NCI-H146 treated with DMSO at 0.1 percent for 48 hours (cell line): ENCODE results near the gene CRMP1.
"Not testable (repeated sequence)": the region's sequence is repeated elsewhere in the genome, so short reads cannot be mapped to it uniquely, and the experiment has no call there.

Experiments
- DNase-seq: peaks from one replicate; lab custom pipeline; 2025; ENCODE audit not compliant: unreplicated experiment; lab: John Stamatoyannopoulos, UW

Gene CRMP1

GRCh38 chr4:5863461-5864113 is 29.3 kb downstream of the CRMP1 start:
- no peak for DNase-seq

GRCh38 chr4:5858020-5858769 is 34.7 kb downstream of the CRMP1 start:
- no peak for DNase-seq

DNA sequence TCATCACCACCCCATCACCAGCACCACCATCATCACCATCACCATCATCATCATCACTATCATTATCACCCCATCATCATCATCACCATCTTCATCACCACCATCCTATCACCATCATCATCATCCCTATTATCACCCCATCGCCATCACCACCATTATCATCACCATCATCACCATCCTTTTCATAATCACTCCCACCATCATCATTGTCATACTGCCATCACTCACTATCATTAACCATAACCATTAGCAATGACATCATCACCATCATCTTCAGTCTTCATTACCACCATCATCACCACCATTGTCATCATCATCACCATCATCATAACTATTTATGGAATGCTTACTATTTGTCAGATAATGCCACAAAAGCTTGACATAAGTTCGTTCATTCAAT is 35.7 kb downstream of the CRMP1 start:
- DNase-seq = no peak

DNA sequence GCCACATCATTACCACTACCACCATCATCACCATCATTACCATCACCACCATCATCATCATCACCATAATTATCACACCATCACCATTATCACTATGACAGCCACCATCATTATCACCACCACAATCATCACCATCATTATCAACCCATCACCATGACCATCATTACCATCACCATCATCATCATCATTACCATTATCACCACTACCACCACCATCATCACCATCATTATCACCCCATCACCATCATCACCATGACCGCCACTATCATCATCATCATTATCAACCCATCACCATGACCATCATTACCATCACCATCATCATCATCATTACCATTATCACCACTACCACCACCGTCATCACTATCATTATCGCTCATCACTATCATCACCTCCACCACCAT is 36.5 kb downstream of the CRMP1 start:
- DNase-seq = not testable (repeated sequence)

GRCh38 chr4:5854929-5855328 is 38.0 kb downstream of the CRMP1 start:
- DNase-seq = no peak

- DNase-seq = no peak
Measured at GRCh38 chr4:5852523-5853202, 40.2 kb downstream of the CRMP1 start.

- no peak for DNase-seq
Measured at GRCh38 chr4:5851637-5852301, 41.1 kb downstream of the CRMP1 start.

- no peak for DNase-seq
Measured at GRCh38 chr4:5845035-5845905, 47.6 kb downstream of the CRMP1 start.

DNA sequence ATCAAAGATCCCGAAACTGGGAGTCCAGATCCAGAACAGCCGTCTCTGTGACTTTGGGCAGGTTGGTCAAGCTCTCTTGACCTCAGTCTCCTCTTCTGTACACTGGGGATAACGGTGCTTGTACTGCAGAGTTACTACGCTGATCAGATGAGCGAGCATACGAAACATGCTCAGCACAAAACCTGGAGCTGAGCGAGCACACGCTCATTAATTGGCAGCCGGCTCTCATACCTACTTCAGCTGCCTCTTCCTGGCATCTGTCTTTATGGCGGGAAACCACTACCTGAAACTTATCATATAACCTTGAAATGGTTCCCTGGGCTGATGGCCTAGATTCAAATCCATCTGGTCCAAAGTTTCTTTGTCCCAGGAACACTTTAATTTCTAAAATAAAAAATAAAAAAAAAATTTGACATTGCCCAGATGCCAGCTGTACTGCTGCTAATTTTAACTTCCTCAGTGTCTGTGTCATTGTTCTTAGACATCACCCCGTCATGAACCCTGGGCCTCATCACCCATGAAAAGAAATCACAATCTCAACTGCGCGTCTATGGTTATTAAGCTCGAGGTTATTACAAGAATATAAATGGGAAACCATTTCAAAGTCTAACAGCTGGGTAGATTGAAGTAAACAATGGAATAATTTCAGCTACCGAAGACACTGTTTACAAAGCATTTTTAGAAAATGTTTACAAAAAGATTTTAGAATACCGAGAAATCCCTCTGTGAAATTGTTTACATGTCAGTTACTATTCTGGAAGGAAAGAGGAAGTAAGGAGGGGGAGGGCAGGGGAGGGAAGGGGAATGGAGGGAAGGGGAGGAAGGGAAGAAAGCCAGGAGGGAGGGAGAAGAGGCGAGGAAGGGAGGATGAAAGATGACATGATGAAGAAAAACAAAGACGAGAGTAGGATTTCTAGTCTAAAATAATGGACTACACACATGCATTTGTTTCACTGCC is 49.0 kb downstream of the CRMP1 start:
- DNase-seq = no peak

DNA sequence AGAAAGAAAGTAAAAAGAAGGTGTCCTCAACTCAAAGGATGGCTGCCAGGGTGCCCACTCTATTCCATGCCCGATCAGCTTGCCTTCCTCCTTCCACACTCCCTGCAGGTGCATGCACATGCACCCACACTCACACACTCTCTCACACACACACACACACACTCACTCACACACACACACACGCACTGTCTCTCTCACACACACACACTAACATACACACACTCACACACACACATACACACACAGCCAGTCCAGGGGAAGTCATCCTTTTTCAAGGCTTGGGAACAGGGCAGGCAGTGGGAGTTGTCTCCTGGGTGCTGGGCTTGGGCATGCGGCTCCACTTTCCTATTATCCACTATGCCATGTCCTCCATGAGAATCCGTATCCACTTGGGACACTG is 50.4 kb downstream of the CRMP1 start:
- no peak for DNase-seq

- DNase-seq = no peak
Measured at GRCh38 chr4:5839751-5840674, 52.9 kb downstream of the CRMP1 start.

DNA sequence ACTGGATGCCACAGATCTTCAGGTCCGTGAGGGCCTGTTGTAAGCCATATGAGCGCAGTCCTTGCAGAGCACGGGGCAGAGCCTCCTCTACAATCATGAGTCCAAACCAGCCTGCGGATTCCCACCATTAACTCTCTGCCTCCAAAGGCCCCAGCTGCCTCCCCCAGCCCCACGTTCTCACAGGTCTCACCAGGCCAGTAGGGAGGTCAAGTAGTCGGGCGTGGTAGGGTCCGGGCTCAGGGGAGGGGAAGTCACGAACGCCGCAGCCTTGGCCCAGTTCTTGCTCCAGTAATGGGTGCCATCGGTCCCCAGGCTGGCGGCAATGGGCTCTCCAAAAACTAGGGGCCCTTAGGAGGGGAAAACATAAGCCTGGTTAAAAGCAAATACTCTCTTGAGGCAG is 53.6 kb downstream of the CRMP1 start:
- DNase-seq = no peak

- DNase-seq = not testable (repeated sequence)
Measured at GRCh38 chr4:5837483-5837882, 55.4 kb downstream of the CRMP1 start.

DNA sequence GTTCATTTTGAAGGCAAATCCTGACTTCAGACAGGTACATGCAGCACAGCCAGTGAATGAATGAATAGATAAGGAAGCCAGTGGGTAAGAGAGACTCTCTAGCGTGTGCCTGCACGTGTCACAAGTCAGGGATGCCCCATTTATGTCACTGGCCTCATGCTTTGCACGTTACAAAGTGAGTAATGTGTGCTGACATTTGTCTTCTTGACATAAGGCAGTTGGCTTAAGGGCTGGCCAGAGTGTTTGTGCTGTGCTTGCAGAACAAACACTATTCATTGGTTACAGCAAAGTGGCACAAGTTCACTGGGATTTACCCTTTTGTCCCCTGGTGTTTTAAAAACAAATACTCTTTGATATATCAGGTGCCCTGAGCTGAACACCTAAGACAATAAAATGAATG is 55.9 kb downstream of the CRMP1 start:
- no peak for DNase-seq

- DNase-seq = no peak
Measured at GRCh38 chr4:5828005-5828391, 64.9 kb downstream of the CRMP1 start.

- DNase-seq = no peak
Measured at GRCh38 chr4:5827108-5828004, 65.5 kb downstream of the CRMP1 start.

DNA sequence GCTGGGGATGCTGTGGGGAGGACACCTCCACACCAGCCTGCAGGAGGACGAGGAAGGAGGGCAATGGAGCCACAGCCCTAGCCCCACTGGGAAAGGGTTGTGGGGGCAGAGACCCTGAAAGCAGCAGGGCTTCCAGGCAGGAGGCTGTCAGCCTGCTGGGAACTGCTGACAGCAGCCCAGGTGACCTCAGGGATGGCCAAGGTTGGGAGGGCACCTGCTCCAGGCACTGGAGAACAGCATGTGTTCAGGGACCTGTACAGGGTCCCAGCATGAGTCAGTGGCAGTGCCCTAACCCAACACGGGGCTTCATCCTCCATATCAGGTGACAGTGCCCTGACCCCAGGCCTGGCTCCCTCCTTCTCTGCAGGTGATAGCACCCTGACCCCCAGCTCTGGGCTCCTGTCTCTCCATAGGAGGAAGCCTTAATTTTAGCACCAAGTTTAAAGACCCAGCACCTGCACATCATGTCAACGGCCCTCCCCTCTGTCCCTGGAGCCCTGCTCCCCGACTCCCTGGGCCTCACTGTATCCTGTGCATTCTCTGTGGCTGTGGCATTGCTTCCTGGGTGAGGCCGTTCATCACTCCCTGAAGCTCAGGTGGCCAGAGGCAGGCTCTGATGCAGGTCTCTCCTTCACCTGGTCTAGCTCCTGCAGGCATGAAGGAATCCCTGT is 66.3 kb downstream of the CRMP1 start:
- no peak for DNase-seq
